GM12865 (cell line): ENCODE results near the gene CCDC40.

Source experiments
- DNase-seq: peaks from one replicate; pipeline ENCODE4 v3.0.0; 2010; ENCODE audit warnings: low read depth
- H3K4me3 ChIP-seq: 2 replicates; pipeline ENCODE4 v1.5.1; 2011; ENCODE audit warnings: mild to moderate bottlenecking, low read depth, low read length, control low read depth
- CTCF ChIP-seq: IDR thresholded peaks from 2 replicates; pipeline ENCODE4 v1.5.1; 2011; ENCODE audit warnings: low read length, control low read depth, low read depth, inconsistent platforms; ENCODE audit not compliant: insufficient read depth; ENCODE audit errors: missing control alignments

CCDC40 gene

GRCh38 chr17:80012765-80013741 lies 23.4 kb upstream of the CCDC40 start:
- no peak for DNase-seq
- H3K4me3 ChIP-seq, result no peak overlapping the region
- TF ChIP-seq CTCF, result no peak

- H3K4me3 ChIP-seq, result no peak overlapping the region
- TF ChIP-seq CTCF, result no peak
- no peak for DNase-seq
These were observed 19.0 kb upstream of the CCDC40 start for GRCh38 chr17:80017226-80018010.

GRCh38 chr17:80018917-80019651 lies 17.4 kb upstream of the CCDC40 start:
- no peak for DNase-seq
- no peak overlapping the region for H3K4me3 ChIP-seq
- no peak for TF ChIP-seq CTCF

- no peak for TF ChIP-seq CTCF
- no peak overlapping the region for H3K4me3 ChIP-seq
These were observed 14.8 kb upstream of the CCDC40 start for GRCh38 chr17:80021600-80021999.

GRCh38 chr17:80023481-80024205 lies 12.8 kb upstream of the CCDC40 start:
- DNase-seq, result no peak
- no peak overlapping the region for H3K4me3 ChIP-seq
- no peak for TF ChIP-seq CTCF

More at GRCh38 chr17:80021600-80021999, 14.8 kb upstream of the CCDC40 start:
- DNase-seq, result no peak
